ENCODE measurements around the gene DDX51. TPM values are rescaled to one million over a fixed set of nuclear protein-coding genes. Genes with fewer than 3 reads are reported as not detected.

DDX51 gene
- total and polyA plus RNA-seq, 2 of the 4 experiments (the other 2 are of a cell fraction): 3.8 to 14.5 TPM

GRCh38 chr12:132190012-132190755, 46.1 kb upstream of the DDX51 start:
- dilution Hi-C loops (cut with HindIII; ENCODE audit: low sequenced_read_pairs, unreplicated experiment): no loop called here
- intact Hi-C loops (cut with micrococcal nuclease): no loop called here
- H3K9me1 ChIP-seq (ENCODE audit: insufficient read depth, low read length): no peaks in the 10 kb centered on the region
- H4K8ac ChIP-seq (ENCODE audit: low read depth in 2 of 2, low read length in 2 of 2): peak overlapping the region; percentile 81 to 87; a peak in 3 of 4 replicates
- no peak for DNase-seq
- ATAC-seq (ENCODE audit: low read depth): peak; percentile 34
- H3K56ac ChIP-seq (ENCODE audit: extremely low read depth, insufficient read depth, low read length): no peak overlapping the region
- in situ Hi-C loops (cut with MboI; ENCODE audit: low sequenced_read_pairs): no loop called here
- no peak overlapping the region for H2BK20ac ChIP-seq (ENCODE audit: low read depth, low read length)
- H2BK15ac ChIP-seq (ENCODE audit: low read depth, low read length): no peak overlapping the region
- peak overlapping the region; percentile 77 for H3K4me2 ChIP-seq (ENCODE audit: low read depth, low read length)
- no peak overlapping the region for H2BK120ac ChIP-seq (ENCODE audit: low read depth, low read length)
- H3K23ac ChIP-seq (ENCODE audit: low read depth, low read length): no peak overlapping the region
- peak overlapping the region; percentile 55 for H3K4me3 ChIP-seq (ENCODE audit: insufficient read depth, low read depth, low read length)
- H2AK5ac ChIP-seq (ENCODE audit: low read depth, low read length): no peak overlapping the region
- peak overlapping the region; percentile 32; the same call in 1 of the 2 replicates for H3K4ac ChIP-seq (ENCODE audit: low read depth, low read length)
- POLR2A ChIA-PET (ENCODE audit: unreplicated experiment): no interaction called here
- no peak overlapping the region; the same call in 1 of the 2 replicates for H3K18ac ChIP-seq (ENCODE audit: low read depth, low read length)
- H3K9ac ChIP-seq (ENCODE audit: low read depth, low read length): peak overlapping the region; percentile 51
- peaks cover 12% of the 10 kb centered on the region for H3K9me3 ChIP-seq (ENCODE audit: control insufficient read depth, insufficient read depth, low read length)
- peaks cover 12% of the 10 kb centered on the region; the same call in 1 of the 2 replicates for H3K27me3 ChIP-seq (ENCODE audit: control insufficient read depth, insufficient read depth, low read length)
- WGBS, 2 experiments (ENCODE audit: extremely low coverage in 2 of 2, insufficient read length in 1 of 2): 90% methylated on average over 16 of the region's 59 CpGs; no CpG with 5 or more reads in 1 of the 2 experiments
- no peak overlapping the region; the same call in 1 of the 2 replicates for H3K27ac ChIP-seq (ENCODE audit: insufficient read depth, low read length)
- peak overlapping the region; percentile 73 for H2AK9ac ChIP-seq (replicated peaks; ENCODE audit: low read depth, low read length, poor library complexity)
- no peaks in the 10 kb centered on the region for H3K36me3 ChIP-seq (ENCODE audit: control insufficient read depth, insufficient read depth, low read length)
- CTCF ChIA-PET: no interaction called here
- H2AFZ ChIP-seq (replicated peaks; ENCODE audit: low read length, poor library complexity): peak overlapping the region; percentile 91
- BruUV-seq (replicated peaks): no TSS peak
- H3K79me1 ChIP-seq (ENCODE audit: low read depth in 1 of 2, low read length in 2 of 2): no peaks in the 10 kb centered on the region
- peak overlapping the region; percentile 10; the same call in 1 of the 2 replicates for H4K5ac ChIP-seq (ENCODE audit: low read depth, low read length)
- H2BK5ac ChIP-seq (ENCODE audit: low read depth, low read length, poor library complexity, severe bottlenecking): no peak overlapping the region
- H4K91ac ChIP-seq (ENCODE audit: insufficient read depth, low read depth, low read length): no peak overlapping the region
- H3K14ac ChIP-seq (replicated peaks; ENCODE audit: low read depth, low read length): no peak overlapping the region
- H3K4me1 ChIP-seq (ENCODE audit: control insufficient read depth, insufficient read depth, low read length): peaks cover 5% of the 10 kb centered on the region; the same call in 1 of the 2 replicates
- no peak for TF ChIP-seq CHD1 (IDR thresholded peaks at IDR 0.05; ENCODE audit: low read depth, low read length)
- no peak for TF ChIP-seq NFE2L2 (IDR thresholded peaks at IDR 0.05; ENCODE audit: low read depth, low read length)
- no peak for TF ChIP-seq MAZ (IDR thresholded peaks at IDR 0.05; ENCODE audit: borderline replicate concordance, low read depth, low read length)
- TF ChIP-seq CTCF (conservative IDR thresholded peaks at IDR 0.05; ENCODE audit: low read depth, low read length): no peak
- no peaks in the 10 kb centered on the region; the same call in 1 of the 2 replicates for H4K20me1 ChIP-seq (ENCODE audit: insufficient read depth, low read length)
